Measurements from ENCODE around the gene LEO1.

DNA sequence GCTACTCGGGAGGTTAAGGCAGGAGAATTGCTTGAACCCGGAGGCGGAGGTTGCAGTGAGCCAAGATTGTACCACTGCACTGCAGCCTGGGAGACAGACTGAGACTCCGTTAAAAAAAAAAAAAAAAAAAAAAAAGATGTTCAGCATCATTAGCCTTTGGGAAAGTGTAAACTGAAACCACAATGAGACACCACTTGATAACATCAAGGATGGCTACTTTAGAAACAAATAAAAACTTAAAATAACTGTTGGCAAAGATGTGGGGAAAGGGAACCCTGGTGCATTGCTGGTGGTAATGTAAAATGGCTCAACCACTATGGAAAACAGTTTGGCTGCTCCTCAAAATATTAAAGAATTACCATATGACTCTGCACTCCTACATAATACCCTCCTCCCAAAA, 1.9 kb downstream of the LEO1 start:
- TF ChIP-seq, protein P1, sequence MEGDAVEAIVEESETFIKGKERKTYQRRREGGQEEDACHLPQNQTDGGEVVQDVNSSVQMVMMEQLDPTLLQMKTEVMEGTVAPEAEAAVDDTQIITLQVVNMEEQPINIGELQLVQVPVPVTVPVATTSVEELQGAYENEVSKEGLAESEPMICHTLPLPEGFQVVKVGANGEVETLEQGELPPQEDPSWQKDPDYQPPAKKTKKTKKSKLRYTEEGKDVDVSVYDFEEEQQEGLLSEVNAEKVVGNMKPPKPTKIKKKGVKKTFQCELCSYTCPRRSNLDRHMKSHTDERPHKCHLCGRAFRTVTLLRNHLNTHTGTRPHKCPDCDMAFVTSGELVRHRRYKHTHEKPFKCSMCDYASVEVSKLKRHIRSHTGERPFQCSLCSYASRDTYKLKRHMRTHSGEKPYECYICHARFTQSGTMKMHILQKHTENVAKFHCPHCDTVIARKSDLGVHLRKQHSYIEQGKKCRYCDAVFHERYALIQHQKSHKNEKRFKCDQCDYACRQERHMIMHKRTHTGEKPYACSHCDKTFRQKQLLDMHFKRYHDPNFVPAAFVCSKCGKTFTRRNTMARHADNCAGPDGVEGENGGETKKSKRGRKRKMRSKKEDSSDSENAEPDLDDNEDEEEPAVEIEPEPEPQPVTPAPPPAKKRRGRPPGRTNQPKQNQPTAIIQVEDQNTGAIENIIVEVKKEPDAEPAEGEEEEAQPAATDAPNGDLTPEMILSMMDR (IDR thresholded peaks at IDR 0.05) = no peak
- TF ChIP-seq POLR2A (IDR thresholded peaks at IDR 0.05) = no peak

All from body of pancreas (tissue), 4 donors.